ENCODE results near the gene CDH4. TPM values are rescaled to one million over a fixed set of nuclear protein-coding genes. Genes with fewer than 3 reads are reported as not detected.

The CDH4 gene
- total RNA-seq, 1 experiment from 2014 or later, result 5.3 TPM

DNA sequence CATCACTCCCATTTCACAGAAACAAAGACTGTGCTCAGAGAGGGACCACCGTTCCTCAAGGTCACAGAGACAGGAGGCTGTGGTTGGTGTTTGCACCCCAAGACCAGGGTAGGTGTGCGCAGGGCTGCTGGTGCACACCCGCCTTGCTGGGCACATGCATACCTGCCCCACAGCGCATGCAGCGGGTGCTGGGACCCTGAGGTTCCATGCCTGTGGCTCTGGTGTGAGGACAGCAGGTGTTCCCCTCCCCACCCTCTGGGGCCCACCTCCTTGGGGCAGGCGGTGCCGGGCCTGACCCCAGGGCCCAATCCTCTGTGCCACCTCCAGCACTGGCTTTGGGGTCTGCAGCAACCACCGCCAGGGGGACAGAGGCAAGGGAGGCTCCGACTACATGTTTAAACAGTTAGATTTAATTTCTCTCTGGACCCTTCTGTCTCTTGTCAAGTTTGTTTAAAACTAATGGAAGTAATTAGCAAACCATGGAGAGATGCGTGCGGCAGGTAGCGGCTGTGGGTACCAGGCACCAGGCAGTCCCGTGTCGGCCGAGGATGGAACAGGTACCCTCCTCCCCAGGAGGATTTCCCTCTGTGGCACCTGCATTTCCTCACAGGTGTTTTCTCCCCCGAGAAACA is 485.9 kb downstream of the CDH4 start (continued):
- TF ChIP-seq FOXJ3 (CRISPR knock-in tag; IDR thresholded peaks at IDR 0.05; ENCODE audit: borderline replicate concordance), result no peak
- TF ChIP-seq NR1H2 (CRISPR knock-in tag; IDR thresholded peaks at IDR 0.05), result no peak
- TF ChIP-seq, protein P1, sequence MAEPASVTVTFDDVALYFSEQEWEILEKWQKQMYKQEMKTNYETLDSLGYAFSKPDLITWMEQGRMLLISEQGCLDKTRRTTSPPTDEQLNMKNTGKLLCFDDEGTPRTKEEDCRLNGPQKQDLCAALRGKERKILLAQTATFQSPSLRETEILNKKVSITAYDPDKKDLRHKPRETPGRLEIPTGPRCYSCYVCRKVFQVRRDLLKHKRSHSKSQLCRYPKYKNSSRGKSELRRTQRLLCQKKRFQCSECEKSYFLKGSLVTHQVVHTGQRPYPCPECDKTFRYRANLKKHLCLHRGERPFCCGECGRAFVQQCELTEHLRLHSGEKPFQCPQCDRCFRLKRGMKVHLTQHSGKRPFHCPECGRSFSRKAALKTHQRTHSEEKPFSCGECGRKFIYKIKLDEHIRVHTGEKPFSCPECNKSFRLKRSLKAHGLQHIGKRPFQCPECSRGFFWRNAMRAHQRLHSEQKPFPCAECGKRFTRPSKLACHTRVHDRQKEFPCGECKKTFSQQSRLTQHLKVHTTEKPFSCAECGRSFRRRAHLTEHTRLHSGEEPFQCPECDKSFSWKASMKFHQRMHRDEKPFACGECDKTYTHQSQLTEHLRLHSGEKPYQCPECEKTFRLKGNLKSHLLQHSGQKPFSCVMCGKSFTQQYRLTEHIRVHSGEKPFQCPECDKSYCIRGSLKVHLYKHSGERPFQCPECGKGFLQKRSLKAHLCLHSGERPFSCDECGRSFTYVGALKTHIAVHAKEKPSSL (CRISPR knock-in tag; conservative IDR thresholded peaks at IDR 0.05), result no peak
- no peak for TF ChIP-seq NFATC4 (CRISPR knock-in tag; IDR thresholded peaks at IDR 0.05)
- TF ChIP-seq SP1 (CRISPR knock-in tag; conservative IDR thresholded peaks at IDR 0.05), result no peak

DNA sequence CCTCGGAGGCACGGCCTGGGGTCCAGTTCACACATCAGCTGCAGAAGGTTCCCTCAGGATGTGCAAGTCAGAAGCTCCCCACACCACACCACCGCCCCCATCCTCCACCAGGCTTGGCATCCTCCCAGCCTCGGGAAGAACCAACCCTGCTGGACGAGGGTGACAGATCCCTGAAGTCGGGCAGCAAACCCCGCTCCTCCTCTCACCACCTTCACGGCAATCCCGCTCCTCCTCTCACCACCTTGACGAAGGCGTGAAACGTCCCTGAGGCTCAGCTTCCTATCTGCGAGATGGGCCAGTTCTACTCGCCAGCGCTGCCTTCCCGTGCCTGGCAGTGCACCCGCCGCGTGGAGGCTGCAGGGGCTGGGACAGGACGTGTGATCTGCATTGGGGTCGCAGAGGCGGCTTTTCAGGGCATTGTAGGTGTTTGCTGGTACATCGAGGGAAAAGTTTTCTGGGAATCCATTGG is 486.6 kb downstream of the CDH4 start:
- H3K9me3 Mint-ChIP-seq, result no peaks in the 10 kb centered on the region
- H3K4me1 Mint-ChIP-seq, result no peaks in the 10 kb centered on the region
- no peak for ATAC-seq
- H3K4me3 Mint-ChIP-seq, result no peak overlapping the region
- DNase-seq (ENCODE audit: low spot score), result no peak
- TF ChIP-seq, protein P2, sequence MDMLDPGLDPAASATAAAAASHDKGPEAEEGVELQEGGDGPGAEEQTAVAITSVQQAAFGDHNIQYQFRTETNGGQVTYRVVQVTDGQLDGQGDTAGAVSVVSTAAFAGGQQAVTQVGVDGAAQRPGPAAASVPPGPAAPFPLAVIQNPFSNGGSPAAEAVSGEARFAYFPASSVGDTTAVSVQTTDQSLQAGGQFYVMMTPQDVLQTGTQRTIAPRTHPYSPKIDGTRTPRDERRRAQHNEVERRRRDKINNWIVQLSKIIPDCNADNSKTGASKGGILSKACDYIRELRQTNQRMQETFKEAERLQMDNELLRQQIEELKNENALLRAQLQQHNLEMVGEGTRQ (CRISPR knock-in tag; IDR thresholded peaks at IDR 0.05), result no peak
- TF ChIP-seq, protein P3, sequence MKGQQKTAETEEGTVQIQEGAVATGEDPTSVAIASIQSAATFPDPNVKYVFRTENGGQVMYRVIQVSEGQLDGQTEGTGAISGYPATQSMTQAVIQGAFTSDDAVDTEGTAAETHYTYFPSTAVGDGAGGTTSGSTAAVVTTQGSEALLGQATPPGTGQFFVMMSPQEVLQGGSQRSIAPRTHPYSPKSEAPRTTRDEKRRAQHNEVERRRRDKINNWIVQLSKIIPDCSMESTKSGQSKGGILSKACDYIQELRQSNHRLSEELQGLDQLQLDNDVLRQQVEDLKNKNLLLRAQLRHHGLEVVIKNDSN (CRISPR knock-in tag; IDR thresholded peaks at IDR 0.05), result no peak
- no peak for TF ChIP-seq ETV6 (CRISPR knock-in tag; IDR thresholded peaks at IDR 0.05)
- no peak for TF ChIP-seq ZNF121 (CRISPR knock-in tag; IDR thresholded peaks at IDR 0.05)
- TF ChIP-seq, protein P4, sequence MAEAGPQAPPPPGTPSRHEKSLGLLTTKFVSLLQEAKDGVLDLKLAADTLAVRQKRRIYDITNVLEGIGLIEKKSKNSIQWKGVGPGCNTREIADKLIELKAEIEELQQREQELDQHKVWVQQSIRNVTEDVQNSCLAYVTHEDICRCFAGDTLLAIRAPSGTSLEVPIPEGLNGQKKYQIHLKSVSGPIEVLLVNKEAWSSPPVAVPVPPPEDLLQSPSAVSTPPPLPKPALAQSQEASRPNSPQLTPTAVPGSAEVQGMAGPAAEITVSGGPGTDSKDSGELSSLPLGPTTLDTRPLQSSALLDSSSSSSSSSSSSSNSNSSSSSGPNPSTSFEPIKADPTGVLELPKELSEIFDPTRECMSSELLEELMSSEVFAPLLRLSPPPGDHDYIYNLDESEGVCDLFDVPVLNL (CRISPR knock-in tag; IDR thresholded peaks at IDR 0.05; ENCODE audit: borderline replicate concordance, low read depth), result no peak
- TF ChIP-seq, protein P5, sequence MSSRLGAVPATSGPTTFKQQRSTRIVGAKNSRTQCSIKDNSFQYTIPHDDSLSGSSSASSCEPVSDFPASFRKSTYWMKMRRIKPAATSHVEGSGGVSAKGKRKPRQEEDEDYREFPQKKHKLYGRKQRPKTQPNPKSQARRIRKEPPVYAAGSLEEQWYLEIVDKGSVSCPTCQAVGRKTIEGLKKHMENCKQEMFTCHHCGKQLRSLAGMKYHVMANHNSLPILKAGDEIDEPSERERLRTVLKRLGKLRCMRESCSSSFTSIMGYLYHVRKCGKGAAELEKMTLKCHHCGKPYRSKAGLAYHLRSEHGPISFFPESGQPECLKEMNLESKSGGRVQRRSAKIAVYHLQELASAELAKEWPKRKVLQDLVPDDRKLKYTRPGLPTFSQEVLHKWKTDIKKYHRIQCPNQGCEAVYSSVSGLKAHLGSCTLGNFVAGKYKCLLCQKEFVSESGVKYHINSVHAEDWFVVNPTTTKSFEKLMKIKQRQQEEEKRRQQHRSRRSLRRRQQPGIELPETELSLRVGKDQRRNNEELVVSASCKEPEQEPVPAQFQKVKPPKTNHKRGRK (CRISPR knock-in tag; IDR thresholded peaks at IDR 0.05; ENCODE audit: borderline replicate concordance), result no peak
- TF ChIP-seq, protein P6, sequence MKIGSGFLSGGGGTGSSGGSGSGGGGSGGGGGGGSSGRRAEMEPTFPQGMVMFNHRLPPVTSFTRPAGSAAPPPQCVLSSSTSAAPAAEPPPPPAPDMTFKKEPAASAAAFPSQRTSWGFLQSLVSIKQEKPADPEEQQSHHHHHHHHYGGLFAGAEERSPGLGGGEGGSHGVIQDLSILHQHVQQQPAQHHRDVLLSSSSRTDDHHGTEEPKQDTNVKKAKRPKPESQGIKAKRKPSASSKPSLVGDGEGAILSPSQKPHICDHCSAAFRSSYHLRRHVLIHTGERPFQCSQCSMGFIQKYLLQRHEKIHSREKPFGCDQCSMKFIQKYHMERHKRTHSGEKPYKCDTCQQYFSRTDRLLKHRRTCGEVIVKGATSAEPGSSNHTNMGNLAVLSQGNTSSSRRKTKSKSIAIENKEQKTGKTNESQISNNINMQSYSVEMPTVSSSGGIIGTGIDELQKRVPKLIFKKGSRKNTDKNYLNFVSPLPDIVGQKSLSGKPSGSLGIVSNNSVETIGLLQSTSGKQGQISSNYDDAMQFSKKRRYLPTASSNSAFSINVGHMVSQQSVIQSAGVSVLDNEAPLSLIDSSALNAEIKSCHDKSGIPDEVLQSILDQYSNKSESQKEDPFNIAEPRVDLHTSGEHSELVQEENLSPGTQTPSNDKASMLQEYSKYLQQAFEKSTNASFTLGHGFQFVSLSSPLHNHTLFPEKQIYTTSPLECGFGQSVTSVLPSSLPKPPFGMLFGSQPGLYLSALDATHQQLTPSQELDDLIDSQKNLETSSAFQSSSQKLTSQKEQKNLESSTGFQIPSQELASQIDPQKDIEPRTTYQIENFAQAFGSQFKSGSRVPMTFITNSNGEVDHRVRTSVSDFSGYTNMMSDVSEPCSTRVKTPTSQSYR (CRISPR knock-in tag; IDR thresholded peaks at IDR 0.05), result no peak
- no peak for TF ChIP-seq GRHL2 (CRISPR knock-in tag; IDR thresholded peaks at IDR 0.05; ENCODE audit: insufficient replicate concordance, severe bottlenecking)
- TF ChIP-seq RORB (CRISPR knock-in tag; IDR thresholded peaks at IDR 0.05), result no peak
- TF ChIP-seq ZNF263 (CRISPR knock-in tag; IDR thresholded peaks at IDR 0.05; ENCODE audit: low read depth), result no peak
- TF ChIP-seq ATF1 (CRISPR knock-in tag; IDR thresholded peaks at IDR 0.05), result no peak
- no peak for TF ChIP-seq FOXP1 (CRISPR knock-in tag; IDR thresholded peaks at IDR 0.05; ENCODE audit: borderline replicate concordance)
- no peak for TF ChIP-seq SMAD4 (CRISPR knock-in tag; IDR thresholded peaks at IDR 0.05)
- TF ChIP-seq NR2C2 (CRISPR knock-in tag; IDR thresholded peaks at IDR 0.05), result no peak
- TF ChIP-seq MYBL2 (CRISPR knock-in tag; IDR thresholded peaks at IDR 0.05), result no peak
- no peak for TF ChIP-seq IRF2 (CRISPR knock-in tag; IDR thresholded peaks at IDR 0.05; ENCODE audit: borderline replicate concordance, low read depth)
- ChIA-PET POLR2A (no interaction called here), CTCF (interaction anchor here (0.6 kb wide), 1 partner anchor 149 kb away, joined by 3 read pairs; no protein-coding TSS in a partner anchor)
- H3K27me3 Mint-ChIP-seq (ENCODE audit: low read depth), result peaks cover 7% of the 10 kb centered on the region; the same call in 1 of the 2 replicates
- H3K36me3 Mint-ChIP-seq, result no peaks in the 10 kb centered on the region
- no peak overlapping the region for H3K27ac Mint-ChIP-seq
